GM12865 (cell line): ENCODE measurements around the gene HAVCR2.
"Not testable (repeated sequence)": the region's sequence is repeated elsewhere in the genome, so short reads cannot be mapped to it uniquely, and the experiment has no call there.

Experiments used
- DNase-seq: peaks from one replicate; pipeline ENCODE4 v3.0.0; 2010; ENCODE audit warnings: low read depth
- H3K4me3 ChIP-seq: 2 replicates; pipeline ENCODE4 v1.5.1; 2011; ENCODE audit warnings: mild to moderate bottlenecking, low read depth, low read length, control low read depth
- TF ChIP-seq, protein P1 (sequence below): IDR thresholded peaks from 2 replicates; pipeline ENCODE4 v1.5.1; 2011; ENCODE audit warnings: low read length, control low read depth, low read depth, inconsistent platforms; ENCODE audit not compliant: insufficient read depth; ENCODE audit errors: missing control alignments

HAVCR2 gene

DNA sequence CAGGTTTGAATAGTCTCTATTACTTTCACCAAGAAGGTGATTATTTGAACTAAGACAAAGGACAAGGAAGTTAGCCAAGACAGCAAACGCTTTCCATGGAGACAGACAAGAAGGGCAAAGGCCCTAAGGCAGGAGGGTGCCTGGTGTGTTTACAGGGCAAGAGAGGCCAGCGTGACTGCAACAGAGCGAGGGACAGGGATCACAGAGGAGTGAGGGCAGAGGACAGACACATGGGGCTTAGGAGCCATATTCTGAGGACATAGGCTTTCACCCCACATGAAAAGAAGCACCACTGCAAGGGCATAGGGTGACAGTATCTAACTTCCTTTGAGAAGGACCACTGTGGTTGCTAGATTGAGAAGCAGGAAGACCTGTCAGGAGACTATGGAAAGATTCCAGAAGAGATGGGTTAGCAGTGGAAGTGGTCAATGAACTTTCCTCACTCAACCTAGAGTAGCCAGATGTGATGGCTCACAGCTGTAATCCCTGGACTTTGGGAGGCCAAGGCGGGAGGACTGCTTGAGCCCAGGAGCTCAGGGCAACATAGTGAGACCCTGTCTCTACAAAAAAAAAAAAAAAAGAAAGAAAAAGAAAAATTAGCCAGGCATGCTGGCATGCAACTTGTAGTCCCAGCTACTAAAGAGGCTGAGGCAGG is 44.9 kb downstream of the HAVCR2 start:
- TF ChIP-seq, protein P1, sequence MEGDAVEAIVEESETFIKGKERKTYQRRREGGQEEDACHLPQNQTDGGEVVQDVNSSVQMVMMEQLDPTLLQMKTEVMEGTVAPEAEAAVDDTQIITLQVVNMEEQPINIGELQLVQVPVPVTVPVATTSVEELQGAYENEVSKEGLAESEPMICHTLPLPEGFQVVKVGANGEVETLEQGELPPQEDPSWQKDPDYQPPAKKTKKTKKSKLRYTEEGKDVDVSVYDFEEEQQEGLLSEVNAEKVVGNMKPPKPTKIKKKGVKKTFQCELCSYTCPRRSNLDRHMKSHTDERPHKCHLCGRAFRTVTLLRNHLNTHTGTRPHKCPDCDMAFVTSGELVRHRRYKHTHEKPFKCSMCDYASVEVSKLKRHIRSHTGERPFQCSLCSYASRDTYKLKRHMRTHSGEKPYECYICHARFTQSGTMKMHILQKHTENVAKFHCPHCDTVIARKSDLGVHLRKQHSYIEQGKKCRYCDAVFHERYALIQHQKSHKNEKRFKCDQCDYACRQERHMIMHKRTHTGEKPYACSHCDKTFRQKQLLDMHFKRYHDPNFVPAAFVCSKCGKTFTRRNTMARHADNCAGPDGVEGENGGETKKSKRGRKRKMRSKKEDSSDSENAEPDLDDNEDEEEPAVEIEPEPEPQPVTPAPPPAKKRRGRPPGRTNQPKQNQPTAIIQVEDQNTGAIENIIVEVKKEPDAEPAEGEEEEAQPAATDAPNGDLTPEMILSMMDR = no peak
- no peak for DNase-seq
- no peak overlapping the region for H3K4me3 ChIP-seq

GRCh38 chr5:157059891-157060290 is 49.0 kb downstream of the HAVCR2 start:
- H3K4me3 ChIP-seq = no peak overlapping the region
- TF ChIP-seq, protein P1 = no peak
- no peak for DNase-seq

- no peak within 1 kb of the TSS for H3K4me3 ChIP-seq
- TF ChIP-seq, protein P1 = no peak
- DNase-seq = no peak
These were observed 49.7 kb downstream of the HAVCR2 start, which contains the start of gene HAVCR1 for GRCh38 chr5:157059093-157059539. Gene HAVCR1, minus strand, starts transcription at chr5:157059116. Its CDS starts 1,173 bp downstream, at chr5:157057943.

GRCh38 chr5:157057459-157058370 is 51.1 kb downstream of the HAVCR2 start:
- H3K4me3 ChIP-seq = no peak overlapping the region

DNA sequence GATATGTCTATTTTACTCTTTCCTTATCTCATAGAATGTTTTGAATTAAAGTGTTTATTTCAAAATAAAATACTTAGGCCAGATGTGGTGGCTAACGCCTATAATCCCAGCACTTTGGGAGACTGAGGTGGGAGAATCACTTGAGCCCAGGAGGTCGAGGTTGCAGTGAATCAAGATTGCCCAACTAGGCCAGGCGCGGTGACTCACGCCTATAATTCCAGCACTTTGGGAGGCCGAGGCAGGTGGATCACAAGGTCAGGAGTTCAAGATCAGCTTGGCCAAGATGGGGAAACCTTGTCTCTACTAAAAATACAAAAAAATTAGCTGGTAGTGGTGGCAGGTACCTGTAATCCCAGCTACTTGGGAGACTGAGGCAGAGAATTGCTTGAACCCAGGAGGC is 52.0 kb downstream of the HAVCR2 start:
- not testable (repeated sequence) for H3K4me3 ChIP-seq, DNase-seq

More at GRCh38 chr5:157057459-157058370, 51.1 kb downstream of the HAVCR2 start:
- no peak for DNase-seq
- TF ChIP-seq, protein P1 = no peak

DNA sequence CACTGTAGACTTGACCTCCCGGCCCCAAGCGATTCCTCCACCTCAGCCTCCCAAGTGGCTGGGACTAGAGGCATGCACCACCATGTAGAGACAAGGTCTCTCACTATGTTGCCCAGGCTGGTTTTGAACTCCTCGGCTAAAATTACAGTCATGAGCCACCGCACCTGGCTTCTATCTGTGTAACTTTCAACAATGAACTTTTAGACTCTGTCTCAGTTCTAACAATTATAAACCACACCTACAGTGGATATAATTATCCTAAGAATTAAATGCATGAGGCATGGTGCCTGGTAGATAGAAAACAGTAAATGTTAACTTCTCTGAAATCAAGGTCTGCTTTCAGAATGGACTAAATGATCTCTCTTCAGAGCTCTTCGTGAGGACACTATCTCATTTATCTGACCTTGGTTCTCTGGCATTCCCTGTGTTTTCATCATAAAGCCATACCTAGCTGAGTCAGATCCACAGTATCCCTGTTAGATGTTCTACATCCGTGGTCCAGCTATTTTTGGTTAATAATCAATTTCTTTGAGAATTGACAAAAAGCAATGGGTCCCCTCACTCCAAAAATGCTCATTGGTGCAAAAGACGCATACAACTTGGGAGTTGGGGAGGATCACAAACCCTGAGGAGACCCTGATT is 57.1 kb downstream of the HAVCR2 start:
- no peak for DNase-seq
- TF ChIP-seq, protein P1 = no peak

DNA sequence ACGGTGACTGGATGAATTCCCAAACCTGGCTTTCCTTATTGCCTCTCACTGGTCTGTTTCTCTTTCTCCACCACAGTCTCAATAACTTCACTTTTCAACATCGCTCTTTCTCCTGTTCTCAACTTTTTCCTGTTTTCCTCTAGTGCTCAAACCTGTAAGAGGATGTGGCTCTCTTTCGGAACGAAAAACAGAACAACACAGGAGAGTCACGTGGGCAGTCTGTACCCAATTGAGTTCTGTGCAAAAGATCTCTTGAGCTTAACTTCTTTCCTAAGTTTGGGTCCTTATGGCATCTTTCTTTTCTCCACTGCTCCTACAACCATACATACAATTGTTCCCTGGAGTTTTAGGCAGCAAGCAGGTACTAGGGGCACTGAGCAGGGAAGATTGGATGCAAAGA is 58.8 kb downstream of the HAVCR2 start:
- TF ChIP-seq, protein P1 = no peak
- peak; percentile 25 for DNase-seq
- H3K4me3 ChIP-seq = no peak overlapping the region

More for the DNA sequence above, 57.1 kb downstream of the HAVCR2 start:
- no peak overlapping the region for H3K4me3 ChIP-seq
